ENCODE results near the gene TPRX1.

The TPRX1 gene

DNA sequence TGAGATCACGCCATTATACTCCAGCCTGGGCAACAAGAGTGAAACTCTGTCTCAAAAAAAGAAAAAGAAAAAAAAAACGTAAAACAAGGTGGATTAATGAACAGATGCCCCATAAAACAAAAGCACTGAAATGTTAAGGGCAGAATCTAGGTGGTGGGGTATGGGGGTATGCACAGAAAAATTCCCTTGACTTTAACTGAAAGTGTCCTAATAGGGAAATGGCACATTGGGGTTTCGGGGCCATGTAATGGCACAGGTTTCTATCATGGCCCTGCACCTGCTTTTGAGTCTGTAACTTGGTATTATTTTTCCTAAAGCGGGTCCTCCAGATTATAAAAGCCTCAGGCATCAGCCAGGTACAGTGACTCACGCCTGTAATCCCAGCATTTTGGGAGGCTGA is 42.8 kb downstream of the TPRX1 start:
- Histone ChIP-seq H3K27ac (no peak overlapping the region), H3K9ac (ENCODE audit: insufficient read length) (no peak overlapping the region), H3K9me3 (ENCODE audit: low read depth, low read length) (no peaks in the 10 kb centered on the region), H3K4me3 (no peak overlapping the region), H3K36me3 (ENCODE audit: insufficient read depth, low read length) (peaks cover 15% of the 10 kb centered on the region; the same call in 1 of the 2 replicates)
- no peak for DNase-seq (ENCODE audit: low read depth, low spot score)
- TF ChIP-seq FOXP2 (optimal IDR thresholded peaks at IDR 0.05; ENCODE audit: control extremely low read depth, extremely low read length, insufficient read depth) = no peak
- TF ChIP-seq POLR2AphosphoS5 (IDR thresholded peaks at IDR 0.05; ENCODE audit: borderline replicate concordance, low read depth, low read length) = no peak
- no peak for TF ChIP-seq EZH2 (IDR thresholded peaks at IDR 0.05)

DNA sequence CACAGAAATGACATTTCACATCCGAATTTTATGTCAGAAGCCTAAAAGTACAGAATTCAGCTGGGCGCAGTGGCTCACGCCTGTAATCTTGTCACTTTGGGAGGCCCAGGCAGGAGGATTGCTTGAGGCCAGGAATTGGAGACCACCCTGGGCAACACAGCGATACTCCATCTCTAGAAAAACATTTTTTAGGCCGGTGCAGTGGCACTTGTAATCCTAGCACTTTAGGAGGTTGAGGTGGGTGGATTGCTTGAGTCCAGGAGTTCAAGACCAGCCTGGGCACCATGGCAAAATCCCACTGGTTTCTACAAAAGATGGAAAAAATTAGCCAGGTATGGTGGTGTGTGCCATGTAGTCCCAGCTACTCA is 43.7 kb downstream of the TPRX1 start:
- no peak for TF ChIP-seq FOXP2 (optimal IDR thresholded peaks at IDR 0.05; ENCODE audit: control extremely low read depth, extremely low read length, insufficient read depth)
- no peak for TF ChIP-seq POLR2AphosphoS5 (IDR thresholded peaks at IDR 0.05; ENCODE audit: borderline replicate concordance, low read depth, low read length)
- TF ChIP-seq EZH2 (IDR thresholded peaks at IDR 0.05) = no peak
- DNase-seq (ENCODE audit: low read depth, low spot score) = no peak
- Histone ChIP-seq H3K9ac (ENCODE audit: insufficient read length) (no peak overlapping the region), H3K36me3 (ENCODE audit: insufficient read depth, low read length) (peaks cover 25% of the 10 kb centered on the region; the same call in 1 of the 2 replicates), H3K9me3 (ENCODE audit: low read depth, low read length) (no peaks in the 10 kb centered on the region), H3K27ac (no peak overlapping the region), H3K4me3 (no peak overlapping the region)

DNA sequence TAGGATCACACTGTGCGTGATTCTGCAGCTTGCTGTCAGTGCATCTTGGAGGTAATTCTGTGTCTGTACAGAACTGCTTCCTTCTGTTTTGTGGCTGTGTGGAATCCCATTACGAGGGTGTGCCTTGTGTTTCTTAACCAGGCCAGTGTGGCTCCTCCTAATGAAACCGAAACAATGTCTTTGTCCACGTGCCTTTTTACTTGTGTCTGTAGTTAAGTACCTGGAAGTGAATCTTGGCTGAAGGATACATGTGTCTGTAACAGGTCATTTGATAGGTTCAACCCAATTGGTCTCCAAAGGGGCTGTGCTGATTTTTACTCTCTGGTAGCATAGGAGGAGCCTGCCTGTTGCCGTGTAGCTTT is 45.9 kb downstream of the TPRX1 start:
- no peak overlapping the region for H3K9ac ChIP-seq (ENCODE audit: insufficient read length)
- TF ChIP-seq EZH2 (IDR thresholded peaks at IDR 0.05) (no peak), POLR2AphosphoS5 (IDR thresholded peaks at IDR 0.05; ENCODE audit: borderline replicate concordance, low read depth, low read length) (no peak), FOXP2 (optimal IDR thresholded peaks at IDR 0.05; ENCODE audit: control extremely low read depth, extremely low read length, insufficient read depth) (no peak)
- H3K36me3 ChIP-seq (ENCODE audit: insufficient read depth, low read length) = peaks cover 41% of the 10 kb centered on the region; the same call in 1 of the 2 replicates
- no peaks in the 10 kb centered on the region for H3K9me3 ChIP-seq (ENCODE audit: low read depth, low read length)
- H3K4me3 ChIP-seq = no peak overlapping the region
- no peak overlapping the region for H3K27ac ChIP-seq
- no peak for DNase-seq (ENCODE audit: low read depth, low spot score)

DNA sequence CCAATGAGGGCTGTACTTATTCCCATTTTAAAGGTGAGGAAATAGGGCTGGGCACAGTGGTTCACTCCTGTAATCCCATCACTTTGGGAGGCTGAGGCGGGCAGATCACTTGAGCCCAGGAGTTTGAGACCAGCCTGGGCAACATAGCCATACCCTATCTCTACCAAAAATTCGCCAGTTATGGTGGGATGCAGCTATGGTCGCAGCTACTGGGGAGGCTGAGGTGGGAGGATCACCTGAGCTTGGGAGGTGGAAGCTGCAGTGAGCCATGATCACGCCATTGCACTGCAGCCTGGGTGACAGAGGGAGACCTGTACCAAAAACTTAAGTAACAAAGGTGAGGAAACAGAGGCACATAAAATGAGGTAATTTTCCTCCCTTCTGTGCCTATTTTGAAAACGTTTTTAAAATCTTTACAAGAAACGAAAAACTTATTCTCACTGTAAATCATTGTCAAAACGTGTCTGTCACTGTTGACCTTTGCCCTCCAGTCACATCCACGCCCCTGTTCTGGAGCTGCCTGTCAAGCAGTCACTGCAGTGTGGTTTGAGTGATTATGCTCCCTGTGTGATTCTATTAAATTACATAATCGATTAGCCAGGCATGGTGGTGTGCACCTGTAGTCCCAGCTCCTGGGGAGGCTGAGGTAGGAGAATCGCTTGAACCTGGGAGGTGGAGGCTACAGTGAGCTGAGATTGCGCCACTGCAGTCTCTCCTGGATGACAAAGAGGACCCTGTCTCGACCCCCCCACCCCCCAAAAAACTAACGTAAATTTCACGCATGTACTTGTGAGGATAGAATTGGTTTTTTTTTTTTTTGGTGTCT is 46.5 kb downstream of the TPRX1 start:
- no peak for DNase-seq (ENCODE audit: low read depth, low spot score)
- no peak overlapping the region for H3K4me3 ChIP-seq
- H3K36me3 ChIP-seq (ENCODE audit: insufficient read depth, low read length) = peaks cover 47% of the 10 kb centered on the region; the same call in 1 of the 2 replicates
- H3K27ac ChIP-seq = no peak overlapping the region
- TF ChIP-seq FOXP2 (optimal IDR thresholded peaks at IDR 0.05; ENCODE audit: control extremely low read depth, extremely low read length, insufficient read depth) (no peak), EZH2 (IDR thresholded peaks at IDR 0.05) (no peak), POLR2AphosphoS5 (IDR thresholded peaks at IDR 0.05; ENCODE audit: borderline replicate concordance, low read depth, low read length) (no peak)
- no peaks in the 10 kb centered on the region for H3K9me3 ChIP-seq (ENCODE audit: low read depth, low read length)
- no peak overlapping the region for H3K9ac ChIP-seq (ENCODE audit: insufficient read length)

DNA sequence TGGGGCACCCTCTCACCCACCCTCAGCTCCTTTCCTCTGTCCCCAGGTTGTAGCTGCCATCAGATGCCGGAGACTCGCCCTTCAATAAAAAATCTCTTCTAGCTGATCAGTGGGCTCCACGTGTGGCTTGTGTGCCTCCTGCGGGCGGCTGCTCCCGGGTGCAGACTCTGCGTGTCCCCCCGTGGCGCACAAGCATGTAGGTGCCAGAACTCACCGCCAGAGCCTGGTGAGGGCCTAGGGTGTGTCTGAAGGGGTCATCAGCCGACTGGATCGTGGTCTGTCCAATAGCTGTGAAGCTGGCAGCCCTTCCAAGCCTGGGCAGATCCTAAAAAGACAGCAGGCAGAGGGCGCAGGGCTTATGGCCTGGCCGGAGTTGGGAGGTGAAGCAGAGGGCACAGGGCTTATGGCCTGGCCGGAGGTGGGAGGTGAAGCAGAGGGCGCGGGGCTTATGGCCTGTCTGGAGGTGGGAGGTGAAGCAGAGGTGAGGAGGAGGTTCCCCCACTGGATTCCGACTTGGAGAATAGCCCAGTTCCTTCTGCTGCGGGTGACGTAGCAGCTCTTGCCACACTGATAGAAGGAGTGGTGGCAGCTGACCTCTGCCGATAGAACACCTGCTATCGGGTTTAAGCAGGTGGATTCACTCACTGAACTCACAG is 47.3 kb downstream of the TPRX1 start:
- Histone ChIP-seq H3K27ac (no peak overlapping the region), H3K4me3 (no peak overlapping the region), H3K9ac (ENCODE audit: insufficient read length) (no peak overlapping the region), H3K36me3 (ENCODE audit: insufficient read depth, low read length) (peaks cover 54% of the 10 kb centered on the region), H3K9me3 (ENCODE audit: low read depth, low read length) (no peaks in the 10 kb centered on the region)
- no peak for TF ChIP-seq FOXP2 (optimal IDR thresholded peaks at IDR 0.05; ENCODE audit: control extremely low read depth, extremely low read length, insufficient read depth)
- TF ChIP-seq POLR2AphosphoS5 (IDR thresholded peaks at IDR 0.05; ENCODE audit: borderline replicate concordance, low read depth, low read length) = no peak
- TF ChIP-seq EZH2 (IDR thresholded peaks at IDR 0.05) = no peak
- DNase-seq (ENCODE audit: low read depth, low spot score) = no peak

DNA sequence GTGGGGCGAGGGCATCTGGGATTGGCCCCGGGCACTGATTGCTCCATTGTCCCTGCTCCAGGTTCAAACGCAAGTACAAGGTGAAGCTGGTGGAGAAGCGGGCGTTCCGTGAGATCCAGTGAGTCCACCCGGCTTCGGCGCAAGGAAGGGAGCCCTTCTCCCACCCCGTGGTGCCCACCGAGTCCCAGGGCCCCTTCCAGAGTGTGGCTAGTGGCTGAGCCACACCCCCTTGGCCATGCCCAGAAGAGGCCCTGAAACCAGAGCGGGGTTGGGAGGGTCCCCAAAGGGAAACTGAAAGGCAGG is 47.8 kb downstream of the TPRX1 start:
- H3K27ac ChIP-seq = no peak overlapping the region
- no peaks in the 10 kb centered on the region for H3K9me3 ChIP-seq (ENCODE audit: low read depth, low read length)
- H3K36me3 ChIP-seq (ENCODE audit: insufficient read depth, low read length) = peaks cover 57% of the 10 kb centered on the region
- H3K9ac ChIP-seq (ENCODE audit: insufficient read length) = no peak overlapping the region
- no peak overlapping the region for H3K4me3 ChIP-seq
- no peak for DNase-seq (ENCODE audit: low read depth, low spot score)
- TF ChIP-seq POLR2AphosphoS5 (IDR thresholded peaks at IDR 0.05; ENCODE audit: borderline replicate concordance, low read depth, low read length) = no peak
- TF ChIP-seq FOXP2 (optimal IDR thresholded peaks at IDR 0.05; ENCODE audit: control extremely low read depth, extremely low read length, insufficient read depth) = no peak
- no peak for TF ChIP-seq EZH2 (IDR thresholded peaks at IDR 0.05)

DNA sequence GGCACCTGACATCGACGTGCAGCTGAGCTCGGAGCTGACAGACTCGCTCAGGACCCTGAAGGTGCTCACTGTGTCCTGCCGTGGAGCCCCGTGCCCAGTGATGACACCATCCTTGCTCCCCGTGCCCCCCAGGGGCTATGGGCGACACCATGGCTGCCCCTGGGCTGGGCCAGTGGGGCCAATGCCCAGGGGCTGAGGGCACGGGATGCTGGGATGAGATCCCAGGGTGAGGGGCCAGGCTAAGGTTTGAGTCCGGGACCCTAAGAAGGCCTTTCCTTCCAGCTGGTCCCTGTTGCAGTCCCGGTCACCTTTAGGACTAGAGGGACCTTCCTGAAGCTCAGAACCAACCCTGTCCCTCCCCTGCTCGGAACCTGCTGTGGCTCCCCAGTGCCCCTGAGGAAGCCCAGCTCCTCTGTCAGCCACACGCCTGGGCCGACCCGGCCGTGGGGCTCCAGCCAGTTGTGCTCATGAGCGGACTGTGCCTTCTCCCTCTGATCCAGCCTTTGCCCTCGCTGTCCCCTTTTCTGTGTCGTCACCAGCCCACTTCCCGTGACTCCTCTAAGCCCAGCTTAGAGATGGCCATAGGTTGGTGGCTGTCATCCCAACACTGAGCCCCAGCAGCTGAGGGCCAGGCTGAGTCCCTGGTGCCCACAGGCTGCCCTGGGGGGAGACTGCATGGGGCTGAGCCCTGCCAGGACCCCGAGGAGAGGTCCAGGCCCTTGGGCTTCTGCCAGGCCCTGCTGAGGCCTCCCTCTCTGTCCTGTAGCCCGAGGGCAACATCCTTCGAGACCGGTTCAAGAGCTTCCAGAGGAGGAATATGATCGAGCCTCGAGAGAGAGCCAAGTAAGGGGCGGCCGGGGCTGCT is 48.4 kb downstream of the TPRX1 start:
- TF ChIP-seq FOXP2 (optimal IDR thresholded peaks at IDR 0.05; ENCODE audit: control extremely low read depth, extremely low read length, insufficient read depth) (no peak), POLR2AphosphoS5 (IDR thresholded peaks at IDR 0.05; ENCODE audit: borderline replicate concordance, low read depth, low read length) (no peak), EZH2 (IDR thresholded peaks at IDR 0.05) (no peak)
- no peak for DNase-seq (ENCODE audit: low read depth, low spot score)
- H3K36me3 ChIP-seq (ENCODE audit: insufficient read depth, low read length) = peaks cover 63% of the 10 kb centered on the region

More for the DNA sequence above, 48.4 kb downstream of the TPRX1 start:
- Histone ChIP-seq H3K4me3 (no peak overlapping the region), H3K27ac (no peak overlapping the region), H3K9me3 (ENCODE audit: low read depth, low read length) (no peaks in the 10 kb centered on the region), H3K9ac (ENCODE audit: insufficient read length) (no peak overlapping the region)

Measured in SK-N-MC (cell line).